Right lobe of liver (tissue), 4 donors: Measurements from ENCODE around the gene MAP3K20.

ENCODE experiments used
- CTCF ChIP-seq, 4 donors: fragments of 200-600 bp in 3 of 4; fragments of 450-650 bp in 1 of 4; IDR thresholded peaks; one replicate each; pipeline versions ENCODE4 v1.5.1 to v1.8.0; 2016 to 2022; ENCODE audit warnings: antibody characterized with exemption in 4 of 4, mild to moderate bottlenecking in 2 of 4
- POLR2A ChIP-seq: fragments of 450-650 bp; IDR thresholded peaks from one replicate; pipeline ENCODE4 v1.6.1; 2017; ENCODE audit warnings: antibody characterized with exemption, mild to moderate bottlenecking
- donor health status: DM: no; HTN: no; CAD: no.
- donor health status: DM: no; HTN: no; CAD: no.
- donor health status: DM: no; HTN: yes; CAD: no.

GRCh38 chr2:173092844-173093402 is 17.3 kb downstream of the MAP3K20 start:
- TF ChIP-seq CTCF (IDR thresholded peaks at IDR 0.05) (no peak), POLR2A (no peak)
